ENCODE results near the gene XYLT1. TPM values are rescaled to one million over a fixed set of nuclear protein-coding genes. Genes with fewer than 3 reads are reported as not detected.
A peak's percentile ranks its signal among the peaks of the same experiment; 100 is the strongest.

Gene XYLT1
- total and polyA plus RNA-seq, 7 donors = 0.67 to 2.5 (median 1.7) TPM

DNA sequence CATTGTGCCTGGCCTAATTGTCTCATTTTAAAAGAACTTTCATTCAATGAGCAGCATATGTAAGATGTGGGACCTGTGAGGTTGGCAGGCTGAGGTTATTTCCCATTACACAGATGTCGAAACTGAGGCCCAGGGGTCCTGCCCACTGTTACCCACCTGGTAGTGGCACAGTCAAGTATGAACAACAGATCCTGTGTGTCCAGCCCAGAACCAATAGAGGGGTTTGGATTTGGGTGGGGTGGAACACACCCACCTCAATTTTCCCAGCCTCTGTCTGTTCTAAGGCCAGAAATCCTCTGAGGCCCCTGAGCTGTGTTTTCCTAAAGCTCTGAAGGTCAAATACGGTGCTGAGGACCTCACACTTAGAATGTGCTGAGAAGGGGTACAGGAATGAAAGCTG lies 179.5 kb downstream of the XYLT1 start:
- Histone ChIP-seq H3K4me1 (peaks cover 33% of the 10 kb centered on the region), H3K27ac (no peak overlapping the region), H3K36me3 (ENCODE audit: insufficient read depth in 1 of 2, low read depth in 1 of 2) (no peaks in the 10 kb centered on the region), H3K27me3 (ENCODE audit: insufficient read depth in 3 of 3, low read length in 2 of 3) (no peaks in the 10 kb centered on the region), H3K9me3 (no peaks in the 10 kb centered on the region), H3K4me3 (no peak overlapping the region)
- no peak for TF ChIP-seq CTCF (IDR thresholded peaks at IDR 0.05)
- no peak for DNase-seq
- WGBS, 3 donors = 90 to 95% (median 92%) methylated on average over 2 of the region's 2 CpGs
- intact Hi-C loops (cut with DNase I) = loop anchor here in 1 of 2 donors (5.0 kb wide), 1 partner anchor 176 kb away; no protein-coding TSS in a partner anchor
- no peak for ATAC-seq

- DNase-seq (no peak), ATAC-seq (peak in 3 of 4 donors; percentile 78 to 83 (median 81))
- Histone ChIP-seq H3K27me3 (ENCODE audit: insufficient read depth in 3 of 3, low read length in 2 of 3) (no peaks in the 10 kb centered on the region), H3K36me3 (ENCODE audit: insufficient read depth in 1 of 2, low read depth in 1 of 2) (no peaks in the 10 kb centered on the region), H3K4me3 (no peak overlapping the region), H3K4me1 (peaks cover 26% of the 10 kb centered on the region), H3K27ac (peak overlapping the region; percentile 48), H3K9me3 (no peaks in the 10 kb centered on the region)
- intact Hi-C loops (cut with DNase I) = loop anchor here in 1 of 2 donors (5.0 kb wide), 1 partner anchor 177 kb away; no protein-coding TSS in a partner anchor
- 30 to 47% (median 32%) methylated on average over 11 of the region's 11 CpGs for WGBS, 3 donors
- no peak for TF ChIP-seq CTCF (IDR thresholded peaks at IDR 0.05)
Measured at GRCh38 chr16:17289674-17290635, 180.8 kb downstream of the XYLT1 start.

DNA sequence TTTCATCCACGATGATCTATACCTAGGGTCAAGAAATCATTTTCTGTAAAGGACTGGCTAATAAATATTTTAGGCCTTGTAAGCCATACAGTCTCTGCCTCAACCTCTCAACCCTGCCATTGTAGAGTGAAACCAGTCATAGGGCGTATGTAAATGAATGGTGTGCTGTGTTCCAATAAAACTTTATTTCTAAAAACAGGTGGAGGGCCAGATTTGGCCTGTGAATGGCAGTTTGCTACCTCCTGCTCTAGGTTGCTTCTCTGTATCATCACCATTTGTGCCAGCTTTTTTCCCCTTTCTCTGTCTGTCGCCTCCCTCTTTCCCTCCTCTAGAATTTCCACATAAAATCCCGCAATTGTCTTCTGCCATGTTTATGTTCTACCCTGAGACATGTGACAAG lies 181.7 kb downstream of the XYLT1 start:
- Histone ChIP-seq H3K27ac (no peak overlapping the region), H3K4me1 (peaks cover 18% of the 10 kb centered on the region), H3K4me3 (no peak overlapping the region), H3K27me3 (ENCODE audit: insufficient read depth in 3 of 3, low read length in 2 of 3) (no peaks in the 10 kb centered on the region), H3K9me3 (no peaks in the 10 kb centered on the region), H3K36me3 (ENCODE audit: insufficient read depth in 1 of 2, low read depth in 1 of 2) (no peaks in the 10 kb centered on the region)
- WGBS, 3 donors = 86 to 99% (median 99%) methylated on average over 4 of the region's 4 CpGs
- ATAC-seq (no peak), DNase-seq (no peak)
- no peak for TF ChIP-seq CTCF (IDR thresholded peaks at IDR 0.05)
- intact Hi-C loops (cut with DNase I) = no loop called here

- DNase-seq (no peak), ATAC-seq (peak in 1 of 4 donors; percentile 27)
- 44 to 65% (median 52%) methylated on average over 10 of the region's 10 CpGs for WGBS, 3 donors
- Histone ChIP-seq H3K36me3 (ENCODE audit: insufficient read depth in 1 of 2, low read depth in 1 of 2) (no peaks in the 10 kb centered on the region), H3K27ac (no peak overlapping the region), H3K9me3 (no peaks in the 10 kb centered on the region), H3K4me3 (no peak overlapping the region), H3K27me3 (ENCODE audit: insufficient read depth in 3 of 3, low read length in 2 of 3) (no peaks in the 10 kb centered on the region), H3K4me1 (peaks cover 18% of the 10 kb centered on the region)
- TF ChIP-seq CTCF (IDR thresholded peaks at IDR 0.05) = no peak
- intact Hi-C loops (cut with DNase I) = no loop called here
Measured at GRCh38 chr16:17287166-17287800, 183.5 kb downstream of the XYLT1 start.

Data from psoas muscle (tissue), 8 donors.